ENCODE results near the gene TCEAL8.
A peak's percentile ranks its signal among the peaks of the same experiment; 100 is the strongest.

Gene TCEAL8

DNA sequence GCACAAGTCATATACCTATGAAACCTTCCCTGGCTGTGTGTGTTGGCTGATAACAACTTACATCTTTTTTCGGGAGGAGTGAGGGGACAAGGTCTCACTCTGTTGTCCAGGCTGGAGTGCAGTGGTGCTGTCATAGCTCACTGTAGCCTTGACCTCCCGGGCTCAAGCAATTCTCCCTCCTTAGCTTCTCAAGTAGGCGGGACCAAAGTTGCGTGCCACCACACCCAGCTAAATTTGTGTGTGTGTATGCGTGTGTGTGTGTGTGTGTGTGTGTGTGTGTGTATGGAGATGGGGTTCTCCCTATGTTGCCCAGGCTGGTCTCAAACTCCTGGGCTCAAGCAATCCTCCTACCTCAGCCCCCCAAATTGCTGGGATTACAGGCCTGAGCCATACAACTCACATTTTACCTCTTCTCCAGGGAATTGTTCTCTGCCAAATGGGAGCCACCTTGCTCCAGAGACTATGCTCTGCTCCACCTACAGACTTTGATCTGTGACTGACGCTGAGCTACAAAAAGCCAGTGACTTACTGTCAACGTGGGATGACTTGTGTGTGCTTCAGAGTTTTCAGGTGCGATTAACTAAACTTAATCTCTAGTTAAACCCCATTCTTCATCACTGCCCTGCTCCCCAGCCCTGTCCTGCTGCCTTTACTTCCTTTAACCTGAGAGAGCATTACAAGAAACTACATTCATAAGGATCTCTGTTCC, 42.1 kb downstream of the TCEAL8 start:
- no peak for DNase-seq

DNA sequence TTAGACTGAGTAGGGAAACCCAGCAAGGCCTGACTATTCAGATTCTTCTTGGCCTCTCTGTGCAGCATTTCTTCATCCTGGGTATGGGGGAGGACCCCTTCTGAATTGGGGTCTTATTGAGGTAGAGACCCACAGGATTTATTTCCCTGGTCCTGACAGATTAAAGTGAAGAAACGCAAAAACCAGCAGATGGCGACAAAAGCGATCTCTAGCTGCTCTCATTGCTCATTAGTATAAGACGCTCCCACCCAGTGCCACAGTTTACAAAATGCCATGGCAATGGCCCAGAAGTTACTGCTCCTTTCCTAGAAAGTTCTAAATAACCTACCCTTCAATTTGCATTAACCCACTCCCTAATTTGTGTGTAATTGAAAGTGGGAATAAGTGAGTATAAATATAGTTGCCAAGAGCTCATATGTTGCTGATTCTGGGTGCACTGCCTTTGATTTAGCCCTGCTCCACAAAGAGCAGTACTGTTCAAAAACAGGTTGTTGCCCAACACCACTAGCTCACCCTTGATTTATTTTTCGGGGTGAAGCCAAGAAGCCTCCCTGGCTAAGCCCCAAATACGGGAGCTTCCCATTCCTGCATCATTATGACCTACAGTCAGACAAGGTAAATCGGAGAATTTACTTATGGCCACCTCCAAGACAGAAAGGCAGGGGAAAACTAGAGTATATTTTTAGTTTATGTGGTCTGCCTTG, 43.8 kb downstream of the TCEAL8 start:
- peak; percentile 52 for DNase-seq

DNA sequence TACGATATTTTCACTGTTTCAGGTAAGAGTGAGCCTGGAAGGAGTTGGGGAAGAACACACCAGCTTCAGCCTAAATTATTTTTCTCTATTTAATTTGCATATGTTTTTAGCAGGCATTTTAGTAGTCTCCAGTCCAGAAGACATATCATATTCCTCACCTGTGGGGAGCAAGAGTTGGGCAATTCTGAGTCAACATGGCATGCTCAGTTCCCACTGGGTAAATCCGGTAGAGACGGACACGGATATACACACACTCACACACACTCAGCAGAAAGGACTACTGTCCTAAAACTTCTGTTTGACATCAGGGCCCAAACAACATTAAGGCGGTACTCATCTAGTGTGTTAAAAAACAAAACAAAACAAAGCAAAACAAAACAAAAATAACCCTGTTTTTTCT, 44.9 kb downstream of the TCEAL8 start:
- DNase-seq = no peak

Measured in activated CD8-positive, alpha-beta memory T cell treated with anti-CD3 and anti-CD28 coated beads, Interleukin-2, amount 50 U/mL, for 48 hours (primary cell).